HFF-Myc (cell line): ENCODE data around the gene TM7SF3.
"Not testable (repeated sequence)": the region's sequence is repeated elsewhere in the genome, so short reads cannot be mapped to it uniquely, and the experiment has no call there.

Source experiments
- DNase-seq: peaks from one replicate; pipeline ENCODE4 v3.0.0-alpha.2; 2011; ENCODE audit warnings: low read depth; ENCODE audit errors: extremely low read depth
- H3K4me3 ChIP-seq: replicated peaks from 2 replicates; pipeline ENCODE4 v1.5.1; 2011; ENCODE audit warnings: low read depth, mild to moderate bottlenecking, control low read depth, low read length
- CTCF ChIP-seq: IDR thresholded peaks from 2 replicates; pipeline ENCODE4 v1.5.1; 2012; ENCODE audit warnings: mild to moderate bottlenecking, low read depth, low read length, control low read depth; ENCODE audit errors: missing control alignments

The TM7SF3 gene

GRCh38 chr12:26970136-26970535 is 44.0 kb downstream of the TM7SF3 start:
- no peak overlapping the region for H3K4me3 ChIP-seq
- no peak for DNase-seq
- no peak for TF ChIP-seq CTCF

DNA sequence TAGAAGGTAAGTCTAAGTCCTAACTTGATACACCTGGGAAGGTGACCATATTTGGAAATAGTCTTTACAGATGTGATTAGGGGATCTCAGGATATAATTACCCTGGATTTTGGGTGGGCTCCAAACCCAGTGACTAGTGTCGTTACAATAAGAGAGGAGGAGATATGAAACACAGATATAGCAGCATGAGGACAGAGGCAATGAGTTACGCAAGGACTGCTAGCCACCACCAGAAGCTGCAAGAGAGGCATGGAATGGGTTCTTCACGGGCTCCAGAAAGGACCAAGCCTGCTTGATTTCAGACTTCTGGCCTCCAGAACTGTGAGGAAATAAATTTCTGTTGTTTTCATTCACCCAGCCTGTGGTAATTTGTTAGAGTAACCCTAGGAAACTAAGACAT is 47.3 kb downstream of the TM7SF3 start:
- no peak for TF ChIP-seq CTCF
- no peak for DNase-seq

GRCh38 chr12:26963413-26963812 is 50.8 kb downstream of the TM7SF3 start:
- no peak for TF ChIP-seq CTCF
- DNase-seq = no peak
- no peak overlapping the region for H3K4me3 ChIP-seq

More for the DNA sequence above, 47.3 kb downstream of the TM7SF3 start:
- H3K4me3 ChIP-seq = no peak overlapping the region

- no peak for TF ChIP-seq CTCF
- no peak overlapping the region for H3K4me3 ChIP-seq
- DNase-seq = no peak
Observed at GRCh38 chr12:26961803-26962202, 52.4 kb downstream of the TM7SF3 start.

DNA sequence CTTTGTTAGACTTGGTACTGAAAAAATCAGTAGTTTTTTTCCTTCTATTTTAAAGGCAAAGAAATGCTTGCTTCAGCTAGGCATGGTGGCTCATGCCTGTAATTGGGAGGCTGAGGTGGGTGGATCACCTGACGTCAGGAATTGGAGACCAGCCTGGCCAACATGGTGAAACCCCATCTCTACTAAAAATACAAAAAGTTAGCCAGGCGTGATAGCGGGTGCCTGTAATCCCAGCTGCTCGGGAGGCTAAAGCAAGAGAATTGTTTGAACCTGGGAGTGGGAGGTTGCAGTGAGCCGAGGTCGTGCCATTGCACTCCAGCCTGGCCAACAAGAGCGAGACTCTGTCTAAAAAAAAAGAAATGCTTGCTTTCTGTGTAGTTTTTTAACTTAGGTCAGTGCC is 52.8 kb downstream of the TM7SF3 start:
- not testable (repeated sequence) for DNase-seq, H3K4me3 ChIP-seq

GRCh38 chr12:26954027-26954426 is 60.2 kb downstream of the TM7SF3 start:
- TF ChIP-seq CTCF = no peak
- no peak for DNase-seq
- H3K4me3 ChIP-seq = no peak overlapping the region

DNA sequence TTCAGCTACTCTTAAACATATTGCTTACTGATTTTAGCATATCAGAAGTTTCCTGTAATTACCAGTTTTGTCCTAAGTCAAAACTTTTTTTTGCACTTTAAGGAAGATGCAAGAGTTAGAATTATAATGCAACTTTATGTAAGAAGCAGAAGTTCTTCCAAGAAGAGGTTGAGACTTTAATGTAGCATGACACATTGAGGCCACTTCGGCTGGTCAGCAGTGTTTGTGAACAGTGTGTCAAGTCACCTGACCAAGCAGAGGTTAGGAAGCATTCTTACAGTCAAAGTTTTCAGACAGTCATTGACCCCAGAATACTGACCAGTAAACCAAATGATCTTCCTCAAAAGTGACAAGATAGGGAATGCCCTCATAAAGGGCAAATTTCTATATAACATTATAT is 60.7 kb downstream of the TM7SF3 start:
- no peak for DNase-seq
- TF ChIP-seq CTCF = no peak
- H3K4me3 ChIP-seq = no peak overlapping the region
